GM12878 (cell line): ENCODE results near the gene DYNLL1. TPM values are rescaled to one million over a fixed set of nuclear protein-coding genes. Genes with fewer than 3 reads are reported as not detected.
A peak's percentile ranks its signal among the peaks of the same experiment; 100 is the strongest.

Experiments
- CBX3 ChIP-seq: fragments of 200-600 bp; sonication (generic); IDR thresholded peaks from 2 replicates; pipeline ENCODE4 v1.6.1; 2016; ENCODE audit warnings: low read depth, borderline replicate concordance
- CREB1 ChIP-seq: IDR thresholded peaks from 2 replicates; pipeline ENCODE4 v1.6.1; 2012; ENCODE audit warnings: low read depth, mild to moderate bottlenecking, inconsistent platforms
- GATAD2B ChIP-seq: fragments of 450-650 bp; conservative IDR thresholded peaks from 2 replicates; pipeline ENCODE4 v1.6.1; 2017; ENCODE audit warnings: low read depth, mild to moderate bottlenecking, moderate library complexity
- HDAC2 ChIP-seq: fragments of 200-600 bp; sonication (generic); IDR thresholded peaks from 2 replicates; pipeline ENCODE4 v1.6.1; 2017
- HDGF ChIP-seq: fragments of 450-650 bp; IDR thresholded peaks from 2 replicates; pipeline ENCODE4 v1.6.1; 2016; ENCODE audit warnings: antibody characterized with exemption
- IKZF1 ChIP-seq: fragments of 450-650 bp; conservative IDR thresholded peaks from 2 replicates; pipeline ENCODE4 v1.6.1; 2017; ENCODE audit warnings: antibody characterized with exemption, mild to moderate bottlenecking
- JUND ChIP-seq: IDR thresholded peaks from 2 replicates; pipeline ENCODE4 v1.6.1; 2012; ENCODE audit warnings: low read depth, mild to moderate bottlenecking, low read length, improper control_type of control experiment, moderate library complexity
- KAT2A ChIP-seq: conservative IDR thresholded peaks from 2 replicates; pipeline ENCODE4 v1.6.1; 2011; ENCODE audit warnings: low read depth, low read length; ENCODE audit not compliant: control insufficient read depth
- MEF2B ChIP-seq: fragments of 450-650 bp; IDR thresholded peaks from 2 replicates; pipeline ENCODE4 v1.6.1; 2018; ENCODE audit warnings: mild to moderate bottlenecking, moderate library complexity; ENCODE audit not compliant: partially characterized antibody, poor library complexity, severe bottlenecking
- NFYA ChIP-seq: IDR thresholded peaks from 2 replicates; pipeline ENCODE4 v1.6.1; 2011; ENCODE audit warnings: low read depth, mild to moderate bottlenecking, low read length, improper control_type of control experiment, borderline replicate concordance
- NR2C1 ChIP-seq: fragments of 450-650 bp; IDR thresholded peaks from 2 replicates; pipeline ENCODE4 v1.6.1; 2017; ENCODE audit warnings: antibody characterized with exemption, mild to moderate bottlenecking, moderate library complexity
- SMC3 ChIP-seq: IDR thresholded peaks from 2 replicates; pipeline ENCODE4 v1.6.1; 2011; ENCODE audit warnings: low read length, improper control_type of control experiment, borderline replicate concordance
- SPI1 ChIP-seq: IDR thresholded peaks from 2 replicates; pipeline ENCODE4 v1.6.1; 2011; ENCODE audit warnings: low read depth, mild to moderate bottlenecking, low read length, moderate library complexity, borderline replicate concordance; ENCODE audit not compliant: insufficient read depth
- TCF3 ChIP-seq: IDR thresholded peaks from 2 replicates; pipeline ENCODE4 v1.6.1; 2012; ENCODE audit warnings: low read depth, mild to moderate bottlenecking, low read length, borderline replicate concordance; ENCODE audit not compliant: insufficient read depth
- TCF7 ChIP-seq: IDR thresholded peaks from 2 replicates; pipeline ENCODE4 v1.6.1; 2014; ENCODE audit warnings: antibody characterized with exemption, borderline replicate concordance
- ZNF622 ChIP-seq: fragments of 450-650 bp; IDR thresholded peaks from 2 replicates; pipeline ENCODE4 v1.6.1; 2017; ENCODE audit warnings: mild to moderate bottlenecking, inconsistent platforms
- polyA plus RNA-seq, 11 experiments: library from polyadenylated mRNA; depleted of rRNA in 4 of 11; unstranded in 6 of 11; stranded (reverse) in 5 of 11; fragments of >200 nt; fragmentation: Nextera tagmentation in 4 of 11; fragmentation: Illumina TruSeq in 1 of 11; extraction: Ambion mirVana in 4 of 11; extraction: Trizol in 1 of 11; gene quantifications; 1 replicate in 1 of 11; 2 replicates in 10 of 11; pipeline versions ENCODE4 v1.2.1 to v1.2.3, GENCODE V29; 2011 to 2016; ENCODE audit warnings: inconsistent platforms in 2 of 11, missing spikeins in 2 of 11, low read depth in 1 of 11
- total RNA-seq, 4 experiments: library from RNA; depleted of rRNA in 3 of 4; stranded (reverse); fragments of >200 nt in 3 of 4; fragmentation: Illumina TruSeq in 1 of 4; extraction: Trizol in 1 of 4; gene quantifications; 2 replicates each; pipeline versions ENCODE4 v1.2.1 to v1.2.3, GENCODE V29; 2013 to 2021
- TF ChIP-seq, protein P1 (sequence below): fragments of 450-650 bp; formaldehyde crosslinking; IDR thresholded peaks from 2 replicates; pipeline ENCODE4 v1.4.0; 2020; ENCODE audit warnings: mild to moderate bottlenecking, moderate library complexity
- TF ChIP-seq, protein P2 (sequence below): IDR thresholded peaks from 2 replicates; pipeline ENCODE4 v1.6.1; 2012; ENCODE audit warnings: low read length, inconsistent platforms
- TF ChIP-seq, protein P3 (sequence below): fragments of 450-650 bp; IDR thresholded peaks from 2 replicates; pipeline ENCODE4 v1.6.1; 2017; ENCODE audit warnings: mild to moderate bottlenecking, low read depth, inconsistent platforms; ENCODE audit not compliant: poor library complexity, severe bottlenecking
- TF ChIP-seq, protein P4 (sequence below): fragments of 450-650 bp; IDR thresholded peaks from 2 replicates; pipeline ENCODE4 v1.6.1; 2017; ENCODE audit warnings: low read depth, mild to moderate bottlenecking, moderate library complexity
- TF ChIP-seq, protein P5 (sequence below): IDR thresholded peaks from 2 replicates; pipeline ENCODE4 v1.6.1; 2011; ENCODE audit warnings: low read depth, mild to moderate bottlenecking, low read length, moderate library complexity, borderline replicate concordance; ENCODE audit errors: extremely low read depth
- TF ChIP-seq, protein P6 (sequence below): IDR thresholded peaks from 2 replicates; pipeline ENCODE4 v1.6.1; 2012; ENCODE audit warnings: low read depth, low read length, improper control_type of control experiment

Gene DYNLL1
- total and polyA plus RNA-seq, 10 of the 15 experiments (the other 5 are each of a cell fraction or from before 2014, with no cell fraction given): 239 to 796 (median 379) TPM

DNA sequence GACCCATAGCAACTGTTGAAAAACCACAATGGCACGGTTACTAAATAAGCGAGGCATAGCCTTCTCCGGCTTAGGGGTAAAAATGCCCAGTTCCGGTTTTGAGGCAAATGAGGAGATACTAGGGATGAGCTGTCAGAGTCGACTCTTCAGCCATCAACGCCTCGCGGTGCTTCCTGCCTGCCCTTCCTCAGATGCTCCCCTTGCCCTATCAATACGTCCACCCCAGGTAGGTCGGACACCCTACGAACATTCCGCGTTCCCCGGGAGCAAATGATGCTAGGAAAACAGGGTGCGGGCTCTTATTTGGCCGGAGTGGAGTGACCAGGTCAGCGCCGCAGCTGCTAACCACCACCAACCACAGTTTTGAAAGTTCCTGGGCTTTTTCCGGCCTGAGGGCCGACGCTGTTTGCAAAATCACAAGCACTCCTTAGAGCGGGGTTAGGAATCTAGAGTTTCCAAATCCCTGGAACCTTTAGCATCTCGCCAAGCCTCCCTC lies 27.5 kb upstream of the DYNLL1 start (continued):
- TF ChIP-seq, protein P1, sequence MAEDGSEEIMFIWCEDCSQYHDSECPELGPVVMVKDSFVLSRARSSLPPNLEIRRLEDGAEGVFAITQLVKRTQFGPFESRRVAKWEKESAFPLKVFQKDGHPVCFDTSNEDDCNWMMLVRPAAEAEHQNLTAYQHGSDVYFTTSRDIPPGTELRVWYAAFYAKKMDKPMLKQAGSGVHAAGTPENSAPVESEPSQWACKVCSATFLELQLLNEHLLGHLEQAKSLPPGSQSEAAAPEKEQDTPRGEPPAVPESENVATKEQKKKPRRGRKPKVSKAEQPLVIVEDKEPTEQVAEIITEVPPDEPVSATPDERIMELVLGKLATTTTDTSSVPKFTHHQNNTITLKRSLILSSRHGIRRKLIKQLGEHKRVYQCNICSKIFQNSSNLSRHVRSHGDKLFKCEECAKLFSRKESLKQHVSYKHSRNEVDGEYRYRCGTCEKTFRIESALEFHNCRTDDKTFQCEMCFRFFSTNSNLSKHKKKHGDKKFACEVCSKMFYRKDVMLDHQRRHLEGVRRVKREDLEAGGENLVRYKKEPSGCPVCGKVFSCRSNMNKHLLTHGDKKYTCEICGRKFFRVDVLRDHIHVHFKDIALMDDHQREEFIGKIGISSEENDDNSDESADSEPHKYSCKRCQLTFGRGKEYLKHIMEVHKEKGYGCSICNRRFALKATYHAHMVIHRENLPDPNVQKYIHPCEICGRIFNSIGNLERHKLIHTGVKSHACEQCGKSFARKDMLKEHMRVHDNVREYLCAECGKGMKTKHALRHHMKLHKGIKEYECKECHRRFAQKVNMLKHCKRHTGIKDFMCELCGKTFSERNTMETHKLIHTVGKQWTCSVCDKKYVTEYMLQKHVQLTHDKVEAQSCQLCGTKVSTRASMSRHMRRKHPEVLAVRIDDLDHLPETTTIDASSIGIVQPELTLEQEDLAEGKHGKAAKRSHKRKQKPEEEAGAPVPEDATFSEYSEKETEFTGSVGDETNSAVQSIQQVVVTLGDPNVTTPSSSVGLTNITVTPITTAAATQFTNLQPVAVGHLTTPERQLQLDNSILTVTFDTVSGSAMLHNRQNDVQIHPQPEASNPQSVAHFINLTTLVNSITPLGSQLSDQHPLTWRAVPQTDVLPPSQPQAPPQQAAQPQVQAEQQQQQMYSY: no peak
- TF ChIP-seq, protein P2, sequence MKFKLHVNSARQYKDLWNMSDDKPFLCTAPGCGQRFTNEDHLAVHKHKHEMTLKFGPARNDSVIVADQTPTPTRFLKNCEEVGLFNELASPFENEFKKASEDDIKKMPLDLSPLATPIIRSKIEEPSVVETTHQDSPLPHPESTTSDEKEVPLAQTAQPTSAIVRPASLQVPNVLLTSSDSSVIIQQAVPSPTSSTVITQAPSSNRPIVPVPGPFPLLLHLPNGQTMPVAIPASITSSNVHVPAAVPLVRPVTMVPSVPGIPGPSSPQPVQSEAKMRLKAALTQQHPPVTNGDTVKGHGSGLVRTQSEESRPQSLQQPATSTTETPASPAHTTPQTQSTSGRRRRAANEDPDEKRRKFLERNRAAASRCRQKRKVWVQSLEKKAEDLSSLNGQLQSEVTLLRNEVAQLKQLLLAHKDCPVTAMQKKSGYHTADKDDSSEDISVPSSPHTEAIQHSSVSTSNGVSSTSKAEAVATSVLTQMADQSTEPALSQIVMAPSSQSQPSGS: no peak
- TF ChIP-seq, protein P3, sequence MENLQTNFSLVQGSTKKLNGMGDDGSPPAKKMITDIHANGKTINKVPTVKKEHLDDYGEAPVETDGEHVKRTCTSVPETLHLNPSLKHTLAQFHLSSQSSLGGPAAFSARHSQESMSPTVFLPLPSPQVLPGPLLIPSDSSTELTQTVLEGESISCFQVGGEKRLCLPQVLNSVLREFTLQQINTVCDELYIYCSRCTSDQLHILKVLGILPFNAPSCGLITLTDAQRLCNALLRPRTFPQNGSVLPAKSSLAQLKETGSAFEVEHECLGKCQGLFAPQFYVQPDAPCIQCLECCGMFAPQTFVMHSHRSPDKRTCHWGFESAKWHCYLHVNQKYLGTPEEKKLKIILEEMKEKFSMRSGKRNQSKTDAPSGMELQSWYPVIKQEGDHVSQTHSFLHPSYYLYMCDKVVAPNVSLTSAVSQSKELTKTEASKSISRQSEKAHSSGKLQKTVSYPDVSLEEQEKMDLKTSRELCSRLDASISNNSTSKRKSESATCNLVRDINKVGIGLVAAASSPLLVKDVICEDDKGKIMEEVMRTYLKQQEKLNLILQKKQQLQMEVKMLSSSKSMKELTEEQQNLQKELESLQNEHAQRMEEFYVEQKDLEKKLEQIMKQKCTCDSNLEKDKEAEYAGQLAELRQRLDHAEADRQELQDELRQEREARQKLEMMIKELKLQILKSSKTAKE: no peak
- TF ChIP-seq CBX3 (no peak), JUND (no peak), GATAD2B (no peak), TCF3 (no peak), HDAC2 (no peak), HDGF (no peak), MEF2B (no peak), SPI1 (peak; percentile 77), NFYA (no peak), TCF7 (no peak), IKZF1 (peak; percentile 43; the same call in 1 of the 2 replicates), CREB1 (no peak), ZNF622 (no peak), NR2C1 (no peak), SMC3 (no peak), KAT2A (no peak)
- TF ChIP-seq, protein P4, sequence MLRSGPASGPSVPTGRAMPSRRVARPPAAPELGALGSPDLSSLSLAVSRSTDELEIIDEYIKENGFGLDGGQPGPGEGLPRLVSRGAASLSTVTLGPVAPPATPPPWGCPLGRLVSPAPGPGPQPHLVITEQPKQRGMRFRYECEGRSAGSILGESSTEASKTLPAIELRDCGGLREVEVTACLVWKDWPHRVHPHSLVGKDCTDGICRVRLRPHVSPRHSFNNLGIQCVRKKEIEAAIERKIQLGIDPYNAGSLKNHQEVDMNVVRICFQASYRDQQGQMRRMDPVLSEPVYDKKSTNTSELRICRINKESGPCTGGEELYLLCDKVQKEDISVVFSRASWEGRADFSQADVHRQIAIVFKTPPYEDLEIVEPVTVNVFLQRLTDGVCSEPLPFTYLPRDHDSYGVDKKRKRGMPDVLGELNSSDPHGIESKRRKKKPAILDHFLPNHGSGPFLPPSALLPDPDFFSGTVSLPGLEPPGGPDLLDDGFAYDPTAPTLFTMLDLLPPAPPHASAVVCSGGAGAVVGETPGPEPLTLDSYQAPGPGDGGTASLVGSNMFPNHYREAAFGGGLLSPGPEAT: peak; percentile 36; the same call in 1 of the 2 replicates
- TF ChIP-seq, protein P5, sequence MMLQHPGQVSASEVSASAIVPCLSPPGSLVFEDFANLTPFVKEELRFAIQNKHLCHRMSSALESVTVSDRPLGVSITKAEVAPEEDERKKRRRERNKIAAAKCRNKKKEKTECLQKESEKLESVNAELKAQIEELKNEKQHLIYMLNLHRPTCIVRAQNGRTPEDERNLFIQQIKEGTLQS: no peak
- TF ChIP-seq, protein P6, sequence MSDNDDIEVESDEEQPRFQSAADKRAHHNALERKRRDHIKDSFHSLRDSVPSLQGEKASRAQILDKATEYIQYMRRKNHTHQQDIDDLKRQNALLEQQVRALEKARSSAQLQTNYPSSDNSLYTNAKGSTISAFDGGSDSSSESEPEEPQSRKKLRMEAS: no peak
